Activated gamma-delta T cell treated with anti-CD3 and anti-CD28 coated beads, Interleukin-2, amount 50 U/mL, for 16 hours (primary cell): ENCODE results near the gene COL4A2.
"Not testable (repeated sequence)": the region's sequence is repeated elsewhere in the genome, so short reads cannot be mapped to it uniquely, and the experiment has no call there.

ENCODE experiments used
- DNase-seq: peaks from one replicate; pipeline ENCODE4 v3.0.0-alpha.2; 2020; ENCODE audit warnings: low read depth

COL4A2 gene

GRCh38 chr13:110379905-110380341, 72.8 kb downstream of the COL4A2 start:
- DNase-seq, result no peak

GRCh38 chr13:110380359-110381028, 73.4 kb downstream of the COL4A2 start:
- no peak for DNase-seq

GRCh38 chr13:110381029-110381360, 73.9 kb downstream of the COL4A2 start:
- no peak for DNase-seq

- DNase-seq, result no peak
These were observed 75.1 kb downstream of the COL4A2 start for GRCh38 chr13:110382229-110382628.

- no peak for DNase-seq
These were observed 75.7 kb downstream of the COL4A2 start for GRCh38 chr13:110382830-110383229.

- DNase-seq, result no peak
These were observed 80.5 kb downstream of the COL4A2 start for GRCh38 chr13:110387451-110388107.

GRCh38 chr13:110388108-110388943, 81.2 kb downstream of the COL4A2 start:
- DNase-seq, result no peak

- DNase-seq, result no peak
These were observed 83.5 kb downstream of the COL4A2 start for GRCh38 chr13:110390567-110390966.

- no peak for DNase-seq
These were observed 84.2 kb downstream of the COL4A2 start for GRCh38 chr13:110391273-110391672.

- DNase-seq, result no peak
These were observed 85.6 kb downstream of the COL4A2 start for GRCh38 chr13:110392510-110393240.

GRCh38 chr13:110393761-110394160, 86.7 kb downstream of the COL4A2 start:
- DNase-seq, result no peak

GRCh38 chr13:110394371-110394841, 87.3 kb downstream of the COL4A2 start:
- DNase-seq, result no peak

GRCh38 chr13:110395616-110396015, 88.5 kb downstream of the COL4A2 start:
- not testable (repeated sequence) for DNase-seq

GRCh38 chr13:110396476-110396875, 89.4 kb downstream of the COL4A2 start:
- DNase-seq, result no peak

GRCh38 chr13:110396913-110397381, 89.9 kb downstream of the COL4A2 start:
- no peak for DNase-seq

- DNase-seq, result no peak
These were observed 90.5 kb downstream of the COL4A2 start for GRCh38 chr13:110397436-110398115.

- no peak for DNase-seq
These were observed 91.8 kb downstream of the COL4A2 start for GRCh38 chr13:110398564-110399507.

- DNase-seq, result no peak
These were observed 92.7 kb downstream of the COL4A2 start for GRCh38 chr13:110399801-110400200.

- DNase-seq, result no peak
These were observed 93.9 kb downstream of the COL4A2 start for GRCh38 chr13:110400786-110401533.
